HG03060 (cell line): Measurements from ENCODE around the gene SNX18.
"Not testable (repeated sequence)": the region's sequence is repeated elsewhere in the genome, so short reads cannot be mapped to it uniquely, and the experiment has no call there.

Source experiments
- ATAC-seq: cut with Tn5 transposase; IDR thresholded peaks from one replicate; pipeline ENCODE4 v1.9.1; 2021; ENCODE audit warnings: low read depth, moderate number of reproducible peaks; ENCODE audit not compliant: unreplicated experiment

SNX18 gene

GRCh38 chr5:54518818-54519508 lies 1.4 kb downstream of the SNX18 start:
- no peak for ATAC-seq

GRCh38 chr5:54519509-54519876 lies 1.9 kb downstream of the SNX18 start:
- no peak for ATAC-seq

GRCh38 chr5:54520438-54520846 lies 2.9 kb downstream of the SNX18 start:
- no peak for ATAC-seq

- no peak for ATAC-seq
Observed at GRCh38 chr5:54520940-54521339, 3.4 kb downstream of the SNX18 start.

GRCh38 chr5:54521856-54522479 lies 4.4 kb downstream of the SNX18 start:
- no peak for ATAC-seq

GRCh38 chr5:54523534-54523933 lies 6.0 kb downstream of the SNX18 start:
- ATAC-seq, result no peak

- ATAC-seq, result no peak
Observed at GRCh38 chr5:54524082-54524481, 6.5 kb downstream of the SNX18 start.

- no peak for ATAC-seq
Observed at GRCh38 chr5:54524704-54525103, 7.1 kb downstream of the SNX18 start.

GRCh38 chr5:54525261-54525660 lies 7.7 kb downstream of the SNX18 start:
- ATAC-seq, result no peak

GRCh38 chr5:54525692-54526091 lies 8.1 kb downstream of the SNX18 start:
- ATAC-seq, result no peak

- no peak for ATAC-seq
Observed at GRCh38 chr5:54526604-54527288, 9.2 kb downstream of the SNX18 start.

- no peak for ATAC-seq
Observed at GRCh38 chr5:54528633-54529209, 11.2 kb downstream of the SNX18 start.

GRCh38 chr5:54529565-54529964 lies 12.0 kb downstream of the SNX18 start:
- no peak for ATAC-seq

- no peak for ATAC-seq
Observed at GRCh38 chr5:54531546-54531945, 14.0 kb downstream of the SNX18 start.

- no peak for ATAC-seq
Observed at GRCh38 chr5:54533541-54534190, 16.1 kb downstream of the SNX18 start.

GRCh38 chr5:54534191-54535004 lies 16.8 kb downstream of the SNX18 start:
- no peak for ATAC-seq

GRCh38 chr5:54535149-54535844 lies 17.7 kb downstream of the SNX18 start:
- no peak for ATAC-seq

- not testable (repeated sequence) for ATAC-seq
Observed at GRCh38 chr5:54536375-54536774, 18.8 kb downstream of the SNX18 start.

- ATAC-seq, result not testable (repeated sequence)
Observed at GRCh38 chr5:54536861-54537260, 19.3 kb downstream of the SNX18 start.

GRCh38 chr5:54537725-54538124 lies 20.2 kb downstream of the SNX18 start:
- no peak for ATAC-seq
